Activated CD4-positive, alpha-beta memory T cell treated with anti-CD3 and anti-CD28 coated beads for 36 hours (primary cell): ENCODE results near the gene CDK17. TPM values are rescaled to one million over a fixed set of nuclear protein-coding genes. Genes with fewer than 3 reads are reported as not detected.
A peak's percentile ranks its signal among the peaks of the same experiment; 100 is the strongest.

Experiments
- CTCF ChIA-PET: fragments of 350-600 bp; sonication (Branson Sonifier 250); formaldehyde crosslinking; loops from one replicate; lab custom pipeline; 2021; ENCODE audit warnings: antibody characterized with exemption, inconsistent platforms; lab: Charles Lee
- POLR2A ChIA-PET: fragments of 350-600 bp; sonication (Branson Sonifier 250); formaldehyde crosslinking; loops from one replicate; lab custom pipeline; 2021; ENCODE audit warnings: antibody characterized with exemption; lab: Charles Lee
- DNase-seq: peaks from one replicate; pipeline ENCODE4 v3.0.0-alpha.2; 2020
- H3K27ac Mint-ChIP-seq: one replicate; pipeline ENCODE4 v1.8.0; 2021; ENCODE audit warnings: mixed read lengths
- H3K27me3 Mint-ChIP-seq: one replicate; pipeline ENCODE4 v1.8.0; 2021; ENCODE audit warnings: mixed read lengths
- H3K36me3 Mint-ChIP-seq: one replicate; pipeline ENCODE4 v1.8.0; 2021; ENCODE audit warnings: mixed read lengths
- H3K4me1 Mint-ChIP-seq: one replicate; pipeline ENCODE4 v1.8.0; 2021; ENCODE audit warnings: low read depth, mixed read lengths
- H3K4me3 Mint-ChIP-seq: one replicate; pipeline ENCODE4 v1.8.0; 2021; ENCODE audit warnings: mild to moderate bottlenecking, mixed read lengths
- H3K9me3 Mint-ChIP-seq: one replicate; pipeline ENCODE4 v1.8.0; 2021; ENCODE audit warnings: mixed read lengths
- intact Hi-C: fragments of 100-400 bp; cut with micrococcal nuclease; formaldehyde crosslinking; loops from one replicate; pipeline ENCODE4 v1.15.1; 2023
- total RNA-seq, 2 experiments: library from RNA; stranded (reverse); gene quantifications; one replicate each; pipeline ENCODE4 v1.2.3, GENCODE V29; 2021

Gene CDK17
- total RNA-seq, 2 experiments from 2014 or later: 34.5 to 35.7 TPM

DNA sequence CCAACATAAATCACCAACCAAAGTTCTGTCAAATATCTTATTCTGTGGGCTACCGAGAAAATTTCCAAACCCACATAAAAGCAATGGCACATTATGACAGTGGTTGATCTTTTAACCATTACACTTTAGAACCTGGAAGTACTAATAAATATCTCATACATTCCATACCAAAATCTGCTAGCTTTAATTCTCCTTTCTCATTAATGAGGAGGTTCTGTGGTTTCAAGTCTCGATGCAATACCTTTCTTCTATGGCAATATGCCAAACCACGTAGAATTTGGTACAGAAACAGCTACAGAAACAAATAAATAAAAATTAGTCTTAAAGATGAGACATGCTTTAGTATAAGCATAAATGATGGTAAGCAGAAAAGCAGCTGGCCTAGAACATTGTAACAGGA is 105.4 kb downstream of the CDK17 start:
- Mint-ChIP-seq H3K9me3 (no peaks in the 10 kb centered on the region), H3K4me1 (peaks cover 22% of the 10 kb centered on the region), H3K36me3 (peaks cover 27% of the 10 kb centered on the region), H3K27me3 (no peaks in the 10 kb centered on the region), H3K4me3 (no peak overlapping the region), H3K27ac (no peak overlapping the region)
- intact Hi-C loops: loop anchor here (10.0 kb wide), 1 partner anchor 100 kb away; no protein-coding TSS in a partner anchor
- POLR2A ChIA-PET: interaction anchor here (0.5 to 1.1 kb wide), 3 partner anchors 51 to 105 kb away, joined by 3 to 6 read pairs (median 4); partner anchors contain the start of gene CDK17
- CTCF ChIA-PET: no interaction called here
- DNase-seq: no peak

DNA sequence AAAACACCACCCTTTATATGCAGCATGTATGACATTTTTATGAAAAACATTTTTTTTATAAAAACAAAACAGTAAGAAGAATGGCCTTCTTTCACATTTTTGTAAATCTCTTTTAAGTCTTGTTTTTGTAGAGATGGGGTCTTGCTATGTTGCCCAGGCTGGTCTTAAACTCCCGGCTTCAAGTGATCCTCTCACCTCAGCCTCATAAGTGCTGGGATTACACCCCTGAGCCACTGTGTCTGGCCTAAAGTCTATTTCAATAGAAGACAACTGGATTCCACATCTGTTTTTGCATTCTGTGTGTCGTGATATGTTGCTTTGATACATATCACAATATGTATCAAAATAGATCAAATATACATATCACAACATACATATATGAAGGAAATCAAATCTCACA is 107.1 kb downstream of the CDK17 start:
- POLR2A ChIA-PET: no interaction called here
- Mint-ChIP-seq H3K4me1 (peaks cover 25% of the 10 kb centered on the region), H3K36me3 (peaks cover 29% of the 10 kb centered on the region), H3K27ac (no peak overlapping the region), H3K4me3 (no peak overlapping the region), H3K9me3 (no peaks in the 10 kb centered on the region), H3K27me3 (no peaks in the 10 kb centered on the region)
- DNase-seq: no peak
- intact Hi-C loops: loop anchor here (10.0 kb wide), 1 partner anchor 102 kb away; no protein-coding TSS in a partner anchor
- CTCF ChIA-PET: no interaction called here

GRCh38 chr12:96289067-96289466 is 111.2 kb downstream of the CDK17 start:
- Mint-ChIP-seq H3K4me3 (no peak overlapping the region), H3K9me3 (no peaks in the 10 kb centered on the region), H3K4me1 (peaks cover 13% of the 10 kb centered on the region), H3K36me3 (peaks cover 40% of the 10 kb centered on the region), H3K27ac (no peak overlapping the region), H3K27me3 (no peaks in the 10 kb centered on the region)
- intact Hi-C loops: no loop called here
- ChIA-PET POLR2A (no interaction called here), CTCF (interaction anchor here (1.2 kb wide), 1 partner anchor 55 kb away, joined by 3 read pairs; no protein-coding TSS in a partner anchor)
- no peak for DNase-seq

GRCh38 chr12:96285158-96285557 is 115.1 kb downstream of the CDK17 start:
- H3K27me3 Mint-ChIP-seq: no peaks in the 10 kb centered on the region
- no peak overlapping the region for H3K4me3 Mint-ChIP-seq
- DNase-seq: no peak
- POLR2A ChIA-PET: no interaction called here
- CTCF ChIA-PET: no interaction called here
- peaks cover 48% of the 10 kb centered on the region for H3K36me3 Mint-ChIP-seq
- intact Hi-C loops: no loop called here
- H3K4me1 Mint-ChIP-seq: peaks cover 11% of the 10 kb centered on the region
- no peaks in the 10 kb centered on the region for H3K9me3 Mint-ChIP-seq
- H3K27ac Mint-ChIP-seq: no peak overlapping the region

- peaks cover 54% of the 10 kb centered on the region for H3K36me3 Mint-ChIP-seq
- intact Hi-C loops: no loop called here
- H3K4me3 Mint-ChIP-seq: no peak overlapping the region
- peaks cover 28% of the 10 kb centered on the region for H3K4me1 Mint-ChIP-seq
- ChIA-PET CTCF (interaction anchor here (1.5 kb wide), 1 partner anchor 243 kb away, joined by 9 read pairs; no protein-coding TSS in a partner anchor), POLR2A (no interaction called here)
- no peaks in the 10 kb centered on the region for H3K27me3 Mint-ChIP-seq
- H3K27ac Mint-ChIP-seq: peak overlapping the region; percentile 75
- DNase-seq: no peak
- H3K9me3 Mint-ChIP-seq: no peaks in the 10 kb centered on the region
Observed at GRCh38 chr12:96274331-96274730, 125.9 kb downstream of the CDK17 start.

GRCh38 chr12:96271469-96272199 is 128.6 kb downstream of the CDK17 start:
- Mint-ChIP-seq H3K27ac (peak overlapping the region; percentile 52), H3K27me3 (no peaks in the 10 kb centered on the region), H3K9me3 (no peaks in the 10 kb centered on the region), H3K4me3 (no peak overlapping the region), H3K36me3 (peaks cover 62% of the 10 kb centered on the region), H3K4me1 (peaks cover 43% of the 10 kb centered on the region)
- ChIA-PET POLR2A (interaction anchor here (1.9 kb wide), 1 partner anchor 127 kb away, joined by 6 read pairs; no protein-coding TSS in a partner anchor), CTCF (interaction anchor here (0.9 to 3.0 kb wide), 4 partner anchors 56 to 245 kb away, joined by 3 to 17 read pairs (median 4); partner anchors contain the start of gene CDK17)
- DNase-seq: no peak
- intact Hi-C loops: no loop called here

- intact Hi-C loops: no loop called here
- no peak for DNase-seq
- Mint-ChIP-seq H3K36me3 (peaks cover 57% of the 10 kb centered on the region), H3K27ac (no peak overlapping the region), H3K9me3 (no peaks in the 10 kb centered on the region), H3K27me3 (no peaks in the 10 kb centered on the region), H3K4me3 (no peak overlapping the region), H3K4me1 (peaks cover 28% of the 10 kb centered on the region)
- ChIA-PET POLR2A (interaction anchor here (0.8 to 2.1 kb wide), 3 partner anchors 10 to 55 kb away, joined by 4 to 6 read pairs (median 5); no protein-coding TSS in a partner anchor), CTCF (interaction anchor here (0.7 to 1.6 kb wide), 4 partner anchors 15 to 133 kb away, joined by 3 to 4 read pairs (median 3); partner anchors contain the start of gene CDK17)
Observed at GRCh38 chr12:96266238-96266637, 134.0 kb downstream of the CDK17 start.

DNA sequence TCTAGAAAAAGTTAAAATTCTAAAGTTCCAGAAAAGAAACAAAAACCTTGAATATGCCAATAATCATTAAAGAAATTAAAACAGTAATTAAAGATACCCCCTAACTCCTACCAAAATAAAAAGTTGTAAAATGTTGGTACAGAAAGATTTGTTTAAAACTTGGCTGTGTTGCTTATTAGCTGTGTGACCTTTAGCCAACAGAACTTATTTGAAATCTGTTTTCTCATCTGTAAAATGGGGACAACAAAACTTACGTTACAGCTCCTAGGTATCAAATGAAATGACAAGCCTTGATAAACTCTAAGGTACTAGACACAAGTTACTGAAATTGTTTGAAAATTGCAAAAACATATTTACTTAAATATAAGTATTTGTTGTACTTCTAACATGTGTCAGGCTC is 134.4 kb downstream of the CDK17 start:
- Mint-ChIP-seq H3K9me3 (no peaks in the 10 kb centered on the region), H3K36me3 (peaks cover 57% of the 10 kb centered on the region), H3K27ac (no peak overlapping the region), H3K4me3 (no peak overlapping the region), H3K27me3 (no peaks in the 10 kb centered on the region), H3K4me1 (peaks cover 32% of the 10 kb centered on the region)
- intact Hi-C loops: no loop called here
- CTCF ChIA-PET: interaction anchor here (0.7 to 1.6 kb wide), 3 partner anchors 38 to 134 kb away, joined by 3 to 4 read pairs (median 3); partner anchors contain the start of gene CDK17
- POLR2A ChIA-PET: interaction anchor here (0.8 to 2.1 kb wide), 2 partner anchors 28 to 54 kb away, joined by 4 to 6 read pairs; no protein-coding TSS in a partner anchor
- DNase-seq: no peak

GRCh38 chr12:96265400-96265799 is 134.8 kb downstream of the CDK17 start:
- CTCF ChIA-PET: interaction anchor here (1.6 kb wide), 1 partner anchor 134 kb away, joined by 4 read pairs; the partner anchor contains the start of gene CDK17
- H3K27me3 Mint-ChIP-seq: no peaks in the 10 kb centered on the region

GRCh38 chr12:96263449-96263902 is 136.8 kb downstream of the CDK17 start:
- no peaks in the 10 kb centered on the region for H3K27me3 Mint-ChIP-seq
- peaks cover 52% of the 10 kb centered on the region for H3K36me3 Mint-ChIP-seq
- POLR2A ChIA-PET: interaction anchor here (1.1 kb wide), 1 partner anchor 136 kb away, joined by 3 read pairs; no protein-coding TSS in a partner anchor

More at GRCh38 chr12:96265400-96265799, 134.8 kb downstream of the CDK17 start:
- no peak overlapping the region for H3K27ac Mint-ChIP-seq
- peaks cover 57% of the 10 kb centered on the region for H3K36me3 Mint-ChIP-seq
- H3K4me1 Mint-ChIP-seq: peaks cover 36% of the 10 kb centered on the region
- no peaks in the 10 kb centered on the region for H3K9me3 Mint-ChIP-seq
- POLR2A ChIA-PET: interaction anchor here (2.1 kb wide), 1 partner anchor 27 kb away, joined by 6 read pairs; no protein-coding TSS in a partner anchor
- intact Hi-C loops: no loop called here
- no peak overlapping the region for H3K4me3 Mint-ChIP-seq
- no peak for DNase-seq

DNA sequence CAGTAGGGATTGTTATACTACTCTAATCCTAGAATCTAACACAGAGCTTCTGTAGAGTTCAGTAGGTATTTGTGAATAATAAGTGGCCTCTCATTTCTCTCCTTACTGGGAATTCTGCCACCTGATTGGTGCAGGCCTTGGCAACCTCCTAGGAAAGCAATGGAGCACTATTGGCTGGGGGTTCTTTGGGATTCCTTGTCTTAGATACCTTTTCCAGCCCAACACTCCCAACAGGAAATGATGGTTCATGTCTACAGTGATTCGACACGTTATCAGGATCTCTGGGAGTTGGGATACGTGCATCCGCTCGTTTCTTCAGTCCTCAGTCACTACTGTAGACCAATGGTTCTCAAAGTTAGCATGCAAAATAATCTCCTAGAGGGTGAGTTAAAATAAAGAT is 138.7 kb downstream of the CDK17 start:
- peaks cover 44% of the 10 kb centered on the region for H3K36me3 Mint-ChIP-seq
- H3K27me3 Mint-ChIP-seq: no peaks in the 10 kb centered on the region
- no peak overlapping the region for H3K4me3 Mint-ChIP-seq
- no peak overlapping the region for H3K27ac Mint-ChIP-seq
- DNase-seq: no peak
- H3K9me3 Mint-ChIP-seq: no peaks in the 10 kb centered on the region
- intact Hi-C loops: loop anchor here (2.0 kb wide), 1 partner anchor 37 kb away; no protein-coding TSS in a partner anchor
- ChIA-PET CTCF (no interaction called here), POLR2A (no interaction called here)
- peaks cover 20% of the 10 kb centered on the region for H3K4me1 Mint-ChIP-seq

More at GRCh38 chr12:96263449-96263902, 136.8 kb downstream of the CDK17 start:
- Mint-ChIP-seq H3K4me1 (peaks cover 29% of the 10 kb centered on the region), H3K27ac (peak overlapping the region; percentile 6), H3K9me3 (no peaks in the 10 kb centered on the region), H3K4me3 (no peak overlapping the region)
- CTCF ChIA-PET: interaction anchor here (0.7 kb wide), 1 partner anchor 138 kb away, joined by 3 read pairs; no protein-coding TSS in a partner anchor
- no peak for DNase-seq
- intact Hi-C loops: no loop called here

DNA sequence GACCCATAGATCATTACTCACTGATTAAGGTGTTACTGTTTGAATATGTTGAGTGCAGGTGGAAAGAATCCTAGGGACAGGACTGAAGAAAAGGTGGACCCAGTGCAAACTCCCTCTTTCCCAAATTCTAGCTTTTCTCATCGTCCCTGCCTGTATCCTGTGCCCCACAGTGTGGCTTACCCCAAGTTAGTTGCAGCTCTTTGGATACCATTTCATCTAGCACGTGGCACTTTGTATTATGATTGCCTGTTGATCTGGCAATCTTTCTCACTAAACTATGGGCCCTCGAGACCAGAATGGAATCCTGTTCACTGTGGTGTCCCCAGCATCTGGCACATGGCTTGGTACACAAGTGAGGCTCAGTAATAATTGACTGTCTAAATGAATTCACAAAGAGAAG is 139.6 kb downstream of the CDK17 start:
- POLR2A ChIA-PET: no interaction called here
- CTCF ChIA-PET: no interaction called here
- H3K27me3 Mint-ChIP-seq: no peaks in the 10 kb centered on the region
- peak overlapping the region; percentile 35 for H3K27ac Mint-ChIP-seq
- DNase-seq: no peak
- H3K36me3 Mint-ChIP-seq: peaks cover 41% of the 10 kb centered on the region
- H3K4me3 Mint-ChIP-seq: no peak overlapping the region
- H3K9me3 Mint-ChIP-seq: no peaks in the 10 kb centered on the region
- H3K4me1 Mint-ChIP-seq: peaks cover 14% of the 10 kb centered on the region
- intact Hi-C loops: loop anchor here (2.0 kb wide), 1 partner anchor 36 kb away; no protein-coding TSS in a partner anchor
